Choroid plexus epithelial cell (primary cell): ENCODE measurements around the gene ACAD11.
"Not testable (repeated sequence)": the region's sequence is repeated elsewhere in the genome, so short reads cannot be mapped to it uniquely, and the experiment has no call there.

Experiments used
- DNase-seq: peaks from one replicate; pipeline ENCODE4 v3.0.0-alpha.2; 2010; ENCODE audit warnings: low read depth
- H3K4me3 ChIP-seq: 2 replicates; pipeline ENCODE4 v1.5.1; 2011; ENCODE audit warnings: low read depth, mild to moderate bottlenecking, control low read depth, low read length, moderate library complexity
- TF ChIP-seq, protein P1 (sequence below): conservative IDR thresholded peaks from 2 replicates; pipeline ENCODE4 v1.5.1; 2011; ENCODE audit warnings: low read depth, mild to moderate bottlenecking, control low read depth, inconsistent platforms, low read length, moderate library complexity

The ACAD11 gene

GRCh38 chr3:132654190-132654589 lies 5.4 kb downstream of the ACAD11 start:
- no peak for DNase-seq
- TF ChIP-seq, protein P1, sequence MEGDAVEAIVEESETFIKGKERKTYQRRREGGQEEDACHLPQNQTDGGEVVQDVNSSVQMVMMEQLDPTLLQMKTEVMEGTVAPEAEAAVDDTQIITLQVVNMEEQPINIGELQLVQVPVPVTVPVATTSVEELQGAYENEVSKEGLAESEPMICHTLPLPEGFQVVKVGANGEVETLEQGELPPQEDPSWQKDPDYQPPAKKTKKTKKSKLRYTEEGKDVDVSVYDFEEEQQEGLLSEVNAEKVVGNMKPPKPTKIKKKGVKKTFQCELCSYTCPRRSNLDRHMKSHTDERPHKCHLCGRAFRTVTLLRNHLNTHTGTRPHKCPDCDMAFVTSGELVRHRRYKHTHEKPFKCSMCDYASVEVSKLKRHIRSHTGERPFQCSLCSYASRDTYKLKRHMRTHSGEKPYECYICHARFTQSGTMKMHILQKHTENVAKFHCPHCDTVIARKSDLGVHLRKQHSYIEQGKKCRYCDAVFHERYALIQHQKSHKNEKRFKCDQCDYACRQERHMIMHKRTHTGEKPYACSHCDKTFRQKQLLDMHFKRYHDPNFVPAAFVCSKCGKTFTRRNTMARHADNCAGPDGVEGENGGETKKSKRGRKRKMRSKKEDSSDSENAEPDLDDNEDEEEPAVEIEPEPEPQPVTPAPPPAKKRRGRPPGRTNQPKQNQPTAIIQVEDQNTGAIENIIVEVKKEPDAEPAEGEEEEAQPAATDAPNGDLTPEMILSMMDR, result no peak
- no peak overlapping the region for H3K4me3 ChIP-seq

GRCh38 chr3:132652640-132653270 lies 6.9 kb downstream of the ACAD11 start:
- DNase-seq, result peak; percentile 69
- TF ChIP-seq, protein P1, result no peak
- no peak overlapping the region for H3K4me3 ChIP-seq

GRCh38 chr3:132650153-132650552 lies 9.5 kb downstream of the ACAD11 start:
- no peak overlapping the region for H3K4me3 ChIP-seq
- DNase-seq, result no peak
- TF ChIP-seq, protein P1, result no peak

DNA sequence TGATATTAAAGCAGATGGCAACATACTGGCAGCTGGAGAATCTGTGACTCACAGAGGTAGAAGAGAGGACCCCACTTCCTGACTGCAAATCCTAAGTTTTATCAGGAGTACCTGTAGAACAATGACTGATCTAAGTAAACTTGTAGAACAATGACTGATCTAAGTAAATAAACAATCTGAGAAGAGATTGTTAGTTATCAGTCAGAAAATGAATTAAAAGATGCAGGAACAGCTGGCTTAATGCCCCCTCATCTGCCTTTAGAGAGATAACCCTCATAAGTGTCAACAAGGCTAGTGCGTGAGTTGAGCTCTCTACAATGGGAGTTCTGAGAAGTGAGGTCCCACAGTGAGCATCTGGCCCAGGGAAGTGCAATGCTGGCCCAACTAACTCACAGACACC lies 14.6 kb downstream of the ACAD11 start:
- DNase-seq, result no peak
- TF ChIP-seq, protein P1, result no peak

DNA sequence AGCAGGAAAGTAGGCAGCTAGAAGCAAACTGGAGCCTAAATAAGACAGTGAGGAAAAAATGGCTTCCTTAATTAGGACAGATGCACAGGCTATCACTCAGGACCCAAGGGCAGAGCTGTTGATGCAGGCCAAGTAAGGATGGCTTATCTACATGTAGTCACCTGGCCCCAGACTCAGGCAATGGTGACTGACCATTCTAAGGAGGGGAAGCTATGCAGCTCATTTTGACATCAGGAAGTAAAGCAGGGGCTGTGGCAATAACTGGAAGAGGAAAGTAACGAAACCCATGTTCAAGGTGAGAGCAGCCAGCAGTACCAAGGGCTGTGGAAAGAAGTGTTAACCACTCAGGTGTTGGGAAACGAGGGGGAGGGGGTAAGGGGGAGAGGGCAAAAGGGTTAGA lies 16.2 kb downstream of the ACAD11 start:
- DNase-seq, result no peak
- no peak overlapping the region for H3K4me3 ChIP-seq
- TF ChIP-seq, protein P1, result no peak

More for the DNA sequence above, 14.6 kb downstream of the ACAD11 start:
- no peak overlapping the region for H3K4me3 ChIP-seq

- H3K4me3 ChIP-seq, result no peak overlapping the region
- no peak for DNase-seq
- TF ChIP-seq, protein P1, result no peak
These were observed 17.1 kb downstream of the ACAD11 start for GRCh38 chr3:132642539-132642847.

DNA sequence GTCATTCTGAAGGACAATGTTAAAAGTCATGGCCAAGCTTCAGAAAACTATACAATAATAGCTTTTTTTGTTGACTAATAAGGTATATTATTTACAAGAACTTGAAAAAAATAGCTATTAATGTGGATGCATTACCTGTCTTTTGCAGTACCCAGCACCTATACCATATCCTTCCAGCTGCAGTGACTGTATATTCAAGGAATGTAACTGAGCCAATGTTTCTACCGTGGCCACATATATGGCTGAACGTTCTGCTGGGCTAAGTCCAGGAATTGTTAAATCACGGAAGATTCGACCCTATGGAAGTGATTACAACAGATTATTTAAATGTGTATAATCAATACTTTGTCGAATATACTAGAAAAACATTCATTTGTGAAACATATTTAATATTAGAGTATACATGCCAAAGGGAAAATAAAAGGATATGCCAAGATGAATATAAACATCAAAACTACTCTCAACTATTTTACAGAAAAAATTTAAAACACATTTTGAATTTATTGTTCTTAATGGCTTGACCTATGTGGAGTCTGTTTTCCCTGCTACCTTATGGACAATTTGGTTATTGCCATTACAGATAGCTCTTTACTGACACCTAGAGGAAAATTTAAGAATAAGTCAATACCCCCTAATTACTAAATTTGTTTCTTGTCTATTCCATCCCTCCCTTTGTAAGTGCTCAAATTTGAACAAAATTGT lies 17.6 kb downstream of the ACAD11 start:
- H3K4me3 ChIP-seq, result no peak overlapping the region
- DNase-seq, result peak; percentile 75
- TF ChIP-seq, protein P1, result peak; percentile 68

DNA sequence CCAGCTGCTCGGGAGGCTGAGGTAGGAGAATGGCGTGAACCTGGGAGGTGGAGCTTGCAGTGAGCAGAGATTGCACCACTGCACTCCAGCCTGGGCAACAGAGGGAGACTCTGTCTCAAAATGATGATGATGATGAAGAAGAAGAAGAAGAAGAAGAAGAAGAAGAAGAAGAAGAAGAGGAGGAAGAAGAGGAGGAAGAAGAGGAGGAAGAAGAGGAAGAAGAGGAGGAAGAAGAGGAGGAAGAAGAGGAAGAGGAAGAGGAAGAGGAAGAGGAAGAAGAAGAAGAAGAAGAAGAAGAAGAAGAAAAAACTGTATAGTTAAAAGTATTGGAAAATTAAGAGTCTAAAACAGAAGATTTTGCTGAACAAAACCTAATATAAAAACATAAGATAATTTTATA lies 18.2 kb downstream of the ACAD11 start:
- DNase-seq, H3K4me3 ChIP-seq: not testable (repeated sequence)
